Measurements from ENCODE around the gene CALHM5. TPM values are rescaled to one million over a fixed set of nuclear protein-coding genes. Genes with fewer than 3 reads are reported as not detected.
A peak's percentile ranks its signal among the peaks of the same experiment; 100 is the strongest.

The CALHM5 gene
- total and polyA plus RNA-seq, 10 of the 15 experiments (the other 5 are each of a cell fraction or from before 2014, with no cell fraction given) = not detected

DNA sequence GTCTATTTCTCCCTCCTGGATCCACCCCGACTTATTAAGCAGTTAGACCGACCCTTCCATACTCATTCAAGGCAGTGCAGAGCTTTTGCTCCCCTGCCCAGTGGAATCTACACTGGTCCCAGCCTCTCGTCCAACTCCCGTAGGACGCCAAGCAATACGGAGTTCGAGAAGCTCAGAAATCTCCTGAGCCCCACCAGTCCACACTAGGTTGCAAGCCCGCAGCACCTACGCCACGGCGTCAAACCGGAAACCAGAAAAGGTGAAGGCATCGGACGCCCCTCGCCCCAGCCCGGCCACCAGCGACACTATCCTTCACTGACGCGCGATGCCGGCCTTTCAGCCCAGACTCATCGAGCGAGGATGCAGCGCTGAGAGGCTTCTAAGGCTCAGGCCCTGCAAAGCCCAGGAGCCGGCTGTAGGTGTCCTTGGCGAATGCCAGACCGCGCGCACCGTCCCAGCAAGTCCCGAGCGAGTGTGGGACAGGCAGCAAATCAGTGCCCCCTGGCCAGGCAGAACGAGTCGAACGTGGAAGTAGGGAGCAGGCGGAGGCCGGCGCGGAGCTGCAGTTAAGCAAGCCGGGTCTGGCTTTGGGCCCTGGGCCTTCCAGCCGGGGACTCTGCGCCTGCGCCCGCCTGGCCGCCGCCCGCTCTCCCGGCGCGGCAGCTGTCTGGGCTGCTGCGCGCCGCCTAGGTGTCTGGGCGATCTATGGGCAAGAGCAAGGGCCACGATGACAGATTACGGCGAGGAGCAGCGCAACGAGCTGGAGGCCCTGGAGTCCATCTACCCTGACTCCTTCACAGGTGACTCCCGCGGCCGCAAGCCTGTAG lies 59.6 kb downstream of the CALHM5 start, which contains the start of gene RWDD1 (continued):
- TF ChIP-seq SMARCA5 (IDR thresholded peaks at IDR 0.05) (0 out of 2 replicates have a peak, but pooled peaks have one; percentile 29), IKZF2 (IDR thresholded peaks at IDR 0.05) (no peak; a peak in 1 of 4 replicates), KLF5 (IDR thresholded peaks at IDR 0.05; ENCODE audit: partially characterized antibody) (peak; percentile 94), ZNF24 (IDR thresholded peaks at IDR 0.05) (no peak), NFYB (IDR thresholded peaks at IDR 0.05; ENCODE audit: insufficient read depth, low read depth, low read length) (peak; percentile 96), E2F8 (IDR thresholded peaks at IDR 0.05; ENCODE audit: low read depth, partially characterized antibody) (peak; percentile 38), SREBF1 (IDR thresholded peaks at IDR 0.05; ENCODE audit: low read length) (no peak; the same call in 1 of the 2 replicates), POU2F2 (IDR thresholded peaks at IDR 0.05; ENCODE audit: borderline replicate concordance, low read depth, low read length) (no peak), ZNF384 (IDR thresholded peaks at IDR 0.05; ENCODE audit: borderline replicate concordance, low read depth, low read length) (peak; percentile 22; the same call in 1 of the 2 replicates), ASH2L (IDR thresholded peaks at IDR 0.05; ENCODE audit: borderline replicate concordance, low read depth) (peak; percentile 64; the same call in 1 of the 2 replicates), EZH2 (IDR thresholded peaks at IDR 0.05; ENCODE audit: borderline replicate concordance, control insufficient read depth, low read depth, low read length) (no peak), TBL1XR1 (IDR thresholded peaks at IDR 0.05; ENCODE audit: low read depth, low read length) (peak; percentile 71; the same call in 1 of the 2 replicates), SRF (IDR thresholded peaks at IDR 0.05; ENCODE audit: low read depth in 2 of 2, low read length in 2 of 2) (peak; percentile 90 to 97), IRF5 (IDR thresholded peaks at IDR 0.05; ENCODE audit: borderline replicate concordance) (peak; percentile 100), WRNIP1 (IDR thresholded peaks at IDR 0.05; ENCODE audit: borderline replicate concordance, low read depth, low read length) (no peak), ZBED1 (IDR thresholded peaks at IDR 0.05; ENCODE audit: borderline replicate concordance) (no peak), TCF12 (IDR thresholded peaks at IDR 0.05; ENCODE audit: low read depth, low read length) (no peak), ZNF217 (IDR thresholded peaks at IDR 0.05) (no peak), STAT3 (IDR thresholded peaks at IDR 0.05; ENCODE audit: low read depth, low read length) (no peak), MTA3 (IDR thresholded peaks at IDR 0.05; ENCODE audit: borderline replicate concordance, low read length) (no peak), JUND (IDR thresholded peaks at IDR 0.05; ENCODE audit: low read depth, low read length) (0 out of 2 replicates have a peak, but pooled peaks have one; percentile 26), HDAC6 (IDR thresholded peaks at IDR 0.05; ENCODE audit: unreplicated experiment) (peak; percentile 50)
- TF ChIP-seq, protein P1, sequence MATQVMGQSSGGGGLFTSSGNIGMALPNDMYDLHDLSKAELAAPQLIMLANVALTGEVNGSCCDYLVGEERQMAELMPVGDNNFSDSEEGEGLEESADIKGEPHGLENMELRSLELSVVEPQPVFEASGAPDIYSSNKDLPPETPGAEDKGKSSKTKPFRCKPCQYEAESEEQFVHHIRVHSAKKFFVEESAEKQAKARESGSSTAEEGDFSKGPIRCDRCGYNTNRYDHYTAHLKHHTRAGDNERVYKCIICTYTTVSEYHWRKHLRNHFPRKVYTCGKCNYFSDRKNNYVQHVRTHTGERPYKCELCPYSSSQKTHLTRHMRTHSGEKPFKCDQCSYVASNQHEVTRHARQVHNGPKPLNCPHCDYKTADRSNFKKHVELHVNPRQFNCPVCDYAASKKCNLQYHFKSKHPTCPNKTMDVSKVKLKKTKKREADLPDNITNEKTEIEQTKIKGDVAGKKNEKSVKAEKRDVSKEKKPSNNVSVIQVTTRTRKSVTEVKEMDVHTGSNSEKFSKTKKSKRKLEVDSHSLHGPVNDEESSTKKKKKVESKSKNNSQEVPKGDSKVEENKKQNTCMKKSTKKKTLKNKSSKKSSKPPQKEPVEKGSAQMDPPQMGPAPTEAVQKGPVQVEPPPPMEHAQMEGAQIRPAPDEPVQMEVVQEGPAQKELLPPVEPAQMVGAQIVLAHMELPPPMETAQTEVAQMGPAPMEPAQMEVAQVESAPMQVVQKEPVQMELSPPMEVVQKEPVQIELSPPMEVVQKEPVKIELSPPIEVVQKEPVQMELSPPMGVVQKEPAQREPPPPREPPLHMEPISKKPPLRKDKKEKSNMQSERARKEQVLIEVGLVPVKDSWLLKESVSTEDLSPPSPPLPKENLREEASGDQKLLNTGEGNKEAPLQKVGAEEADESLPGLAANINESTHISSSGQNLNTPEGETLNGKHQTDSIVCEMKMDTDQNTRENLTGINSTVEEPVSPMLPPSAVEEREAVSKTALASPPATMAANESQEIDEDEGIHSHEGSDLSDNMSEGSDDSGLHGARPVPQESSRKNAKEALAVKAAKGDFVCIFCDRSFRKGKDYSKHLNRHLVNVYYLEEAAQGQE (IDR thresholded peaks at IDR 0.05; ENCODE audit: low read depth, low read length) = 0 out of 2 replicates have a peak, but pooled peaks have one; percentile 44
